Measurements from ENCODE around the gene ETAA1.

The ETAA1 gene

GRCh38 chr2:67397143-67397986 lies at the start of gene ETAA1:
Gene ETAA1 (plus strand): TSS chr2:67397333. CDS start chr2:67397449, 116 bp downstream.
- no peak for TF ChIP-seq ZNF274 (IDR thresholded peaks at IDR 0.05; ENCODE audit: low read depth, low read length)
- TF ChIP-seq YY1 (IDR thresholded peaks at IDR 0.05; ENCODE audit: insufficient read depth, insufficient read length), result peak; percentile 76
- TF ChIP-seq SUZ12 (IDR thresholded peaks at IDR 0.05; ENCODE audit: extremely low read depth, insufficient read depth, insufficient read length), result no peak
- peak within 1 kb of the TSS; percentile 96 for H3K9ac ChIP-seq (ENCODE audit: insufficient read length, low read depth)
- H3K9me3 ChIP-seq (ENCODE audit: insufficient read depth, low read length), result no peaks in the 10 kb centered on the region
- H3K4me1 ChIP-seq (ENCODE audit: insufficient read depth, insufficient read length), result no peaks in the 10 kb centered on the region
- peaks cover 7% of the 10 kb centered on the region for H3K36me3 ChIP-seq (ENCODE audit: insufficient read depth, insufficient read length, low read length)
- peak within 1 kb of the TSS; percentile 77 for H3K4me3 ChIP-seq (ENCODE audit: insufficient read length, low read depth)
- DNase-seq (ENCODE audit: low read depth, low spot score), result peak; percentile 86
- H3K27me3 ChIP-seq (ENCODE audit: insufficient read depth, insufficient read length), result no peaks in the 10 kb centered on the region

GRCh38 chr2:67366832-67367412 lies 30.2 kb upstream of the ETAA1 start:
- no peak overlapping the region for H3K4me3 ChIP-seq (ENCODE audit: insufficient read length, low read depth)
- no peaks in the 10 kb centered on the region for H3K9me3 ChIP-seq (ENCODE audit: insufficient read depth, low read length)
- TF ChIP-seq YY1 (IDR thresholded peaks at IDR 0.05; ENCODE audit: insufficient read depth, insufficient read length), result no peak
- TF ChIP-seq SUZ12 (IDR thresholded peaks at IDR 0.05; ENCODE audit: extremely low read depth, insufficient read depth, insufficient read length), result no peak
- no peak for TF ChIP-seq ZNF274 (IDR thresholded peaks at IDR 0.05; ENCODE audit: low read depth, low read length)
- no peaks in the 10 kb centered on the region for H3K4me1 ChIP-seq (ENCODE audit: insufficient read depth, insufficient read length)
- no peaks in the 10 kb centered on the region for H3K27me3 ChIP-seq (ENCODE audit: insufficient read depth, insufficient read length)
- H3K9ac ChIP-seq (ENCODE audit: insufficient read length, low read depth), result no peak overlapping the region
- DNase-seq (ENCODE audit: low read depth, low spot score), result no peak
- no peaks in the 10 kb centered on the region for H3K36me3 ChIP-seq (ENCODE audit: insufficient read depth, insufficient read length, low read length)

DNA sequence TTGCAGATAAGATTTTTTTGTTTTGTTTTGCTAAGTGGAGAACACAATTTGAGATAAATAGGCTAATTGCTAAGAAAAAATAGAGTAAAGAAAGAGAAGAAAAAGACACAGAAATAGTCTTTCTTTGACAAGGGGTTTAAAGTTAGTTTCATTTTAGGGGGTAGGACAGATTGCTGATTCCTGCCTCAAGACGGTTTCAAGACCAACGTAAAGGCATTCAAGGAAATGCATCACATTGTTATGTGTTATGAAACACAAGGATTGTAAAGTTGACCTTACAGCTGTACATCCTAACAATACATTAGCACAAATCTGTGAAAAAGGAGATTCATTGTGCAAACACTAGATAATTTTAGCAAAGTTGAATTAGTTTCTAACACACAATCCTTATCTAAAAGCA lies 22.7 kb upstream of the ETAA1 start:
- Histone ChIP-seq H3K9me3 (ENCODE audit: insufficient read depth, low read length) (no peaks in the 10 kb centered on the region), H3K4me3 (ENCODE audit: insufficient read length, low read depth) (no peak overlapping the region), H3K4me1 (ENCODE audit: insufficient read depth, insufficient read length) (no peaks in the 10 kb centered on the region), H3K36me3 (ENCODE audit: insufficient read depth, insufficient read length, low read length) (no peaks in the 10 kb centered on the region), H3K9ac (ENCODE audit: insufficient read length, low read depth) (no peak overlapping the region), H3K27me3 (ENCODE audit: insufficient read depth, insufficient read length) (no peaks in the 10 kb centered on the region)
- TF ChIP-seq ZNF274 (IDR thresholded peaks at IDR 0.05; ENCODE audit: low read depth, low read length) (no peak), SUZ12 (IDR thresholded peaks at IDR 0.05; ENCODE audit: extremely low read depth, insufficient read depth, insufficient read length) (no peak), YY1 (IDR thresholded peaks at IDR 0.05; ENCODE audit: insufficient read depth, insufficient read length) (no peak)
- DNase-seq (ENCODE audit: low read depth, low spot score), result no peak

GRCh38 chr2:67374949-67375348 lies 22.2 kb upstream of the ETAA1 start:
- H3K27me3 ChIP-seq (ENCODE audit: insufficient read depth, insufficient read length), result no peaks in the 10 kb centered on the region
- no peak for DNase-seq (ENCODE audit: low read depth, low spot score)
- no peak overlapping the region for H3K4me3 ChIP-seq (ENCODE audit: insufficient read length, low read depth)
- no peak overlapping the region for H3K9ac ChIP-seq (ENCODE audit: insufficient read length, low read depth)
- no peak for TF ChIP-seq YY1 (IDR thresholded peaks at IDR 0.05; ENCODE audit: insufficient read depth, insufficient read length)
- no peak for TF ChIP-seq SUZ12 (IDR thresholded peaks at IDR 0.05; ENCODE audit: extremely low read depth, insufficient read depth, insufficient read length)
- no peak for TF ChIP-seq ZNF274 (IDR thresholded peaks at IDR 0.05; ENCODE audit: low read depth, low read length)
- H3K36me3 ChIP-seq (ENCODE audit: insufficient read depth, insufficient read length, low read length), result no peaks in the 10 kb centered on the region
- no peaks in the 10 kb centered on the region for H3K4me1 ChIP-seq (ENCODE audit: insufficient read depth, insufficient read length)
- no peaks in the 10 kb centered on the region for H3K9me3 ChIP-seq (ENCODE audit: insufficient read depth, low read length)

DNA sequence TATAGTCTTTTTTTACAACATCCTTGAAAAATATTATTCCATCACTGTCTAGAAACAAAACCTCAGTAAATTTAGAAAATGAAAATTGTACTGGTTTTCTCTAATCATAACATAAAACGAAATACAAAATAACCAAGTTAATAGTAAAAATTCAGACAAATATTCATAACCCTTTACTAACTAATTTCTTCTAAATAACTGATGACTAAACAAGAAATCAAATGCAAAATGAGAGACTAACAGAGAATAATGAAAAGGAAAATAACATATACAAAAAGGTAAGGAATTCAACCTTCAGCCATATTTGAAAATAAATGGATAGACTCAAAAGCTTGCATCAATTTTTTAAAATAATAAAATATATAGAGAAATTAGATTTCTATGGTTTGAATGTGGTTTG lies 18.6 kb upstream of the ETAA1 start:
- Histone ChIP-seq H3K9me3 (ENCODE audit: insufficient read depth, low read length) (no peaks in the 10 kb centered on the region), H3K27me3 (ENCODE audit: insufficient read depth, insufficient read length) (no peaks in the 10 kb centered on the region), H3K4me1 (ENCODE audit: insufficient read depth, insufficient read length) (no peaks in the 10 kb centered on the region), H3K9ac (ENCODE audit: insufficient read length, low read depth) (no peak overlapping the region), H3K36me3 (ENCODE audit: insufficient read depth, insufficient read length, low read length) (no peaks in the 10 kb centered on the region), H3K4me3 (ENCODE audit: insufficient read length, low read depth) (no peak overlapping the region)
- TF ChIP-seq YY1 (IDR thresholded peaks at IDR 0.05; ENCODE audit: insufficient read depth, insufficient read length) (no peak), ZNF274 (IDR thresholded peaks at IDR 0.05; ENCODE audit: low read depth, low read length) (no peak), SUZ12 (IDR thresholded peaks at IDR 0.05; ENCODE audit: extremely low read depth, insufficient read depth, insufficient read length) (no peak)
- DNase-seq (ENCODE audit: low read depth, low spot score), result no peak

- Histone ChIP-seq H3K36me3 (ENCODE audit: insufficient read depth, insufficient read length, low read length) (no peaks in the 10 kb centered on the region), H3K9ac (ENCODE audit: insufficient read length, low read depth) (no peak overlapping the region), H3K4me1 (ENCODE audit: insufficient read depth, insufficient read length) (no peaks in the 10 kb centered on the region), H3K9me3 (ENCODE audit: insufficient read depth, low read length) (no peaks in the 10 kb centered on the region), H3K27me3 (ENCODE audit: insufficient read depth, insufficient read length) (no peaks in the 10 kb centered on the region), H3K4me3 (ENCODE audit: insufficient read length, low read depth) (no peak overlapping the region)
- DNase-seq (ENCODE audit: low read depth, low spot score), result no peak
- TF ChIP-seq YY1 (IDR thresholded peaks at IDR 0.05; ENCODE audit: insufficient read depth, insufficient read length), result no peak
- no peak for TF ChIP-seq SUZ12 (IDR thresholded peaks at IDR 0.05; ENCODE audit: extremely low read depth, insufficient read depth, insufficient read length)
- TF ChIP-seq ZNF274 (IDR thresholded peaks at IDR 0.05; ENCODE audit: low read depth, low read length), result no peak
Measured at GRCh38 chr2:67379048-67379447, 18.1 kb upstream of the ETAA1 start.

DNA sequence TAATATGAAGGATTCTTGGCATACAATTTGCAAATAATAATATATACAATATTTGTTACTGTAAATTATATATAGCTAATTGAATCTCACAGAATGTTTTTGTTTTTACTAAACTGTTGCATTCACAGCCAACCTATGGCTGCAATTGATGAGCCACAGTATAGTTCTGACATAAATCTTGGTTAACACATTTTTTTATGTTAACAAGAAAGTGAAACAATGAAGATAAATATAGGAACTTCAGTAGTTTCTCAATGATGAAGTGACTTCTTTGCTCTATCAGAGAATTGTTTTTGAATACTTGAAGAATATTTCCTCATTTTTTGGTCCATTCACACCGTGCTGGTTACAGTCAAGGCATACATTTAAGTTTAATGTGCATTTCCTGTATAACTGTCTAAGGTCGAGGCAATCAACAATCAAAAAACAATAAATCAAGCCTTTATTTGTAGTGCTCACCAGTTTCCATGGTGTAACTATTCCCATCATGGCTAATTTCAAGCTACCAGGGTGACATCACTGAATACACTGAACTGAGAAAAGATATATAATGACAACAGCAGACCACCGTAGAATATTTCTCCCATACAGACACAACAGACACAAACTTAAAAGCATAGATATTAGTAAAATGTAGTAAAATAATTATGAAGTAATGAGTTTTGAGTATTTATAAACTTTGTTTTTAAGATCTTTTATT lies 12.9 kb upstream of the ETAA1 start:
- no peak for DNase-seq (ENCODE audit: low read depth, low spot score)
- Histone ChIP-seq H3K36me3 (ENCODE audit: insufficient read depth, insufficient read length, low read length) (no peaks in the 10 kb centered on the region), H3K27me3 (ENCODE audit: insufficient read depth, insufficient read length) (no peaks in the 10 kb centered on the region), H3K9ac (ENCODE audit: insufficient read length, low read depth) (no peak overlapping the region), H3K4me1 (ENCODE audit: insufficient read depth, insufficient read length) (no peaks in the 10 kb centered on the region), H3K4me3 (ENCODE audit: insufficient read length, low read depth) (no peak overlapping the region), H3K9me3 (ENCODE audit: insufficient read depth, low read length) (no peaks in the 10 kb centered on the region)
- no peak for TF ChIP-seq YY1 (IDR thresholded peaks at IDR 0.05; ENCODE audit: insufficient read depth, insufficient read length)
- no peak for TF ChIP-seq SUZ12 (IDR thresholded peaks at IDR 0.05; ENCODE audit: extremely low read depth, insufficient read depth, insufficient read length)
- no peak for TF ChIP-seq ZNF274 (IDR thresholded peaks at IDR 0.05; ENCODE audit: low read depth, low read length)

All from NT2/D1 (cell line).